ENCODE data around the gene SLC9A3. TPM values are rescaled to one million over a fixed set of nuclear protein-coding genes. Genes with fewer than 3 reads are reported as not detected.
"Not testable (repeated sequence)": the region's sequence is repeated elsewhere in the genome, so short reads cannot be mapped to it uniquely, and the experiment has no call there.

The SLC9A3 gene
- total RNA-seq, 1 donor from 2014 or later: 9.9 TPM

- no peaks in the 10 kb centered on the region for H3K9me3 ChIP-seq
- H3K4me3 ChIP-seq: no peak overlapping the region
- H3K27me3 ChIP-seq: no peaks in the 10 kb centered on the region
- H3K36me3 ChIP-seq: no peaks in the 10 kb centered on the region
- no peak overlapping the region for H3K27ac ChIP-seq
- intact Hi-C loops (cut with DNase I): no loop called here
- no peak for DNase-seq (ENCODE audit: low spot score in 2 of 2)
- no peaks in the 10 kb centered on the region for H3K4me1 ChIP-seq
- TF ChIP-seq CTCF (IDR thresholded peaks at IDR 0.05): no peak
Observed at GRCh38 chr5:560792-561166, 36.5 kb upstream of the SLC9A3 start.

- Histone ChIP-seq H3K27me3 (no peaks in the 10 kb centered on the region), H3K9me3 (no peaks in the 10 kb centered on the region), H3K36me3 (no peaks in the 10 kb centered on the region), H3K4me3 (no peak overlapping the region), H3K27ac (no peak overlapping the region), H3K4me1 (no peaks in the 10 kb centered on the region)
- TF ChIP-seq CTCF (IDR thresholded peaks at IDR 0.05): no peak
- no peak for DNase-seq (ENCODE audit: low spot score in 2 of 2)
- intact Hi-C loops (cut with DNase I): no loop called here
Observed at GRCh38 chr5:558871-559503, 34.7 kb upstream of the SLC9A3 start.

- Histone ChIP-seq H3K27me3 (no peaks in the 10 kb centered on the region), H3K4me3 (no peak overlapping the region), H3K27ac (no peak overlapping the region), H3K9me3 (no peaks in the 10 kb centered on the region), H3K4me1 (no peaks in the 10 kb centered on the region), H3K36me3 (no peaks in the 10 kb centered on the region)
- DNase-seq (ENCODE audit: low spot score in 2 of 2): no peak
- intact Hi-C loops (cut with DNase I): no loop called here
- no peak for TF ChIP-seq CTCF (IDR thresholded peaks at IDR 0.05)
Observed at GRCh38 chr5:558326-558725, 34.1 kb upstream of the SLC9A3 start.

GRCh38 chr5:557917-558316, 33.7 kb upstream of the SLC9A3 start:
- DNase-seq (ENCODE audit: low spot score in 2 of 2); H3K4me1 ChIP-seq; H3K27me3 ChIP-seq; H3K36me3 ChIP-seq; H3K4me3 ChIP-seq; intact Hi-C loops (cut with DNase I); H3K9me3 ChIP-seq; H3K27ac ChIP-seq: not testable (repeated sequence)

- Histone ChIP-seq H3K4me3 (no peak overlapping the region), H3K27me3 (no peaks in the 10 kb centered on the region), H3K27ac (no peak overlapping the region), H3K9me3 (no peaks in the 10 kb centered on the region), H3K4me1 (no peaks in the 10 kb centered on the region), H3K36me3 (no peaks in the 10 kb centered on the region)
- TF ChIP-seq CTCF (IDR thresholded peaks at IDR 0.05): no peak
- no peak for DNase-seq (ENCODE audit: low spot score in 2 of 2)
- intact Hi-C loops (cut with DNase I): no loop called here
Observed at GRCh38 chr5:556909-557441, 32.7 kb upstream of the SLC9A3 start.

GRCh38 chr5:555058-555623, 30.9 kb upstream of the SLC9A3 start:
- no peak for DNase-seq (ENCODE audit: low spot score in 2 of 2)
- no peak for TF ChIP-seq CTCF (IDR thresholded peaks at IDR 0.05)
- no peaks in the 10 kb centered on the region for H3K27me3 ChIP-seq
- H3K27ac ChIP-seq: no peak overlapping the region
- intact Hi-C loops (cut with DNase I): no loop called here
- H3K9me3 ChIP-seq: no peaks in the 10 kb centered on the region
- no peak overlapping the region for H3K4me3 ChIP-seq
- H3K36me3 ChIP-seq: no peaks in the 10 kb centered on the region
- no peaks in the 10 kb centered on the region for H3K4me1 ChIP-seq
